ENCODE data around the gene GZMM.

DNA sequence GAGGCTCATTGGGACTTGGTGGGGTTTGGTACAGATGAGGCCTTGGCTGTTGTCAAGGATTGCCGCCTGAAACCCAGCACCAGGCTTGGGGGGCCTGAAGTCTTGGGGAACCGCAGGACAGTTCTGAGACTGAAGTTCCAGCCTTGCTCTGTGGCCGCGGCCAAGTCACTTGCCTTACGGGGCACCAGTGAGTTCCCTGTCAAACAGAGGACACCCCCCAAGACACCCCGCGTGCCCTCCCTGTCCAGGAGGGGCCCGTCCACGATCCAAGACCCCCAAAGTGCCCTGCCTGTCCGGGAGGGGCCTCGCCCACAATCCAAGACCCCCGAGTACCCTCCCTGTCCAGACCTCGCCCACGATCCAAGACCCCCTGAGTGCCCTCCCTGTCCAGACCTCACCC is 9.8 kb upstream of the GZMM start:
- TF ChIP-seq POLR2A (IDR thresholded peaks at IDR 0.05; ENCODE audit: low read depth, low read length) (no peak), TAF1 (IDR thresholded peaks at IDR 0.05; ENCODE audit: low read depth, low read length) (no peak), POLR2AphosphoS5 (IDR thresholded peaks at IDR 0.05; ENCODE audit: low read depth, low read length) (no peak), SPI1 (IDR thresholded peaks at IDR 0.05; ENCODE audit: low read depth, low read length) (no peak)
